GM19351 (cell line): ENCODE results near the gene FGD3.

ENCODE experiments used
- ATAC-seq: cut with Tn5 transposase; IDR thresholded peaks from one replicate; pipeline ENCODE4 v1.9.1; 2021; ENCODE audit warnings: mild to moderate bottlenecking, moderate library complexity; ENCODE audit not compliant: unreplicated experiment

Gene FGD3

GRCh38 chr9:92954886-92955285 lies 7.6 kb downstream of the FGD3 start:
- ATAC-seq, result no peak

DNA sequence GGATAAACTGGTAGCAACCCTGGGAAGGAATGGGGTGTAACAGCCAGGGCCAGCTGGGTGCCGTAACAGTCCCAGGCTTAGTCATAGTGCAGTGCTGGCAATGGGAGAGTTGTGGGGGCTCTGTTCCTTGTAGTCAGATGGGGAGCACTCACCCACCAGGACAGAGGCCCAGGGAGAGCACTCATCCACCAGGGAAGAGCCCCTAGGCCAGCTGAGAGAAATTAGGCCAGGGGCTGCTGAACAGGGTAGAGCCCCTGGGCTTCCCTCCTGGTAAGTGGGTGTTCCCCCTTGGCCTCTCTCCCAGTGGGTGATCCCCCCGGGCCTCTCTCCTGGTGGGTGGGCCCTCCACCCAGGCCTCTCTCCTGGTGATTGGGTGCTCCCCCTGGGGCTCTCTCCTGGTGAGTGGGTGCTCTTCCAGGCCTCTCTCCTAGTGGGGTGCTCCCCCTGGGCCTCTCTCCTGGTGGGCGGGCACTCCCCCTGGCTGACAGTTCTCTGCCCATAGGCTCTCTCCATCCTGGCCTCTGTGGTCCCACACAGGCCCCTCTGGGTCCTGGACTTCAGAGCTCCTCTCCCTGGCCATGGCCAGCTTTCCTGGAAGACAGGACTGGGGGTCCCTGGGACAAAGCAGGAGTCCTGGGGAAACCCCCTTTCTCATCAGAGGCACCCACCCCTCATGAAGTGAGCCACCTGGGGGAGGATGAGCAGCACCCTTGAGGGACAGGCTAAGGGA lies 13.4 kb downstream of the FGD3 start:
- no peak for ATAC-seq

- no peak for ATAC-seq
Observed at GRCh38 chr9:92961627-92962302, 14.4 kb downstream of the FGD3 start.

GRCh38 chr9:92962303-92962649 lies 15.0 kb downstream of the FGD3 start:
- ATAC-seq, result no peak

DNA sequence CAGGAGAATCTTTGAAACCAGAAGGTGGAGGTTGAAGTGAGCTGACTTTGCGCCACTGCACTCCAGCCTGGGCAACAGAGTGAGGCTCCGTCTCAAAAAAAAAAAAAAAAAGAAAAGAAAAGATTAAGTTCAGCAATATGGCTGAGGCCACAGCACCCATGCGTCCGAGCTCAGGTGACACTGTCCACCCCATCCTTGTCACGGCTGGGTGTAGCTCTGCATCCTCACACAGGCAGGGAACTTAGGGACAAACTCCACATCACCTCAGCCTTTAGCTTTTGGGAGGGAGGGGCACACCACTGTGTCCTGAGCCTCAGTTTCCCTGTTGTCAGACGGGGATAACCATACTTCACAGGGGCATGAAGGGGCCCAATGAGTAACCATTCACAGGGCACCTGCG lies 15.5 kb downstream of the FGD3 start:
- ATAC-seq, result no peak

DNA sequence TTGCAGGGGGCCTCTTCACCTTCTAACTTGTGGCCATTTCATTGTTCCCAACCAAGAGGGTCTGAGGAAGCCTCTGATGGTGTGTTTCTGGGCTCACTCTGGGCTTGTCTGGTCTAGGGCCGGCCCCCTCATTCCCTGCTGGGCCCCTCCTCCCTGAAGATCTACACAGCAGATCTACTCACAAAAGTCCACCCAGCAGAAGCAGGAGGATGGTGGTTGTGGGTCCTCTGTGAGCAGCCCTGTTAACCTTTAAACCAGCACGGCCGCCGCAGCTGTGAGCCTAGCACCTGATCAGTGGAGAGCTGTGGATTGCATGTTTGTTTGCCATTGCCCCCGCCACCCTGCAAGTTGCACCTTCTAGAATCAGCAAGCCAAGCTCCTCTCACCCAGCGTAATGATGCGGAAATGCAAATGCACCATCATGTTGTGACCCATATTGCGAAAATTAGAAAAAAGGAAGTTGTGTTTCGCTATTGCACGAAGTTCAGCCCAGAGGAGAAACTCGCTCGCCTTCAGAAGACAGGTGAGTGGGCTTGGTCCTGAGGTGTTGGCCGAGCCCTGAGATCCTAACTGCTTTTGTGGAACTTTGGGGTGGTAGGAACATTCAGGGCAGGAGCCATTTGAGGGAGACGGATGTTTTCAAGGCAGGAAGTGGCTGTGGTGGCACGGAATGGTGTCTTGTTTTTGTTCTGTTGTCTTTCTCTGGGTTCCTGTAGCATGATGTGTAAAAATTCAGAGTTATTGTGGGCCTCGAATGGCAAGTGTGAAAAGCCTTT lies 16.7 kb downstream of the FGD3 start:
- peak; percentile 70 for ATAC-seq

DNA sequence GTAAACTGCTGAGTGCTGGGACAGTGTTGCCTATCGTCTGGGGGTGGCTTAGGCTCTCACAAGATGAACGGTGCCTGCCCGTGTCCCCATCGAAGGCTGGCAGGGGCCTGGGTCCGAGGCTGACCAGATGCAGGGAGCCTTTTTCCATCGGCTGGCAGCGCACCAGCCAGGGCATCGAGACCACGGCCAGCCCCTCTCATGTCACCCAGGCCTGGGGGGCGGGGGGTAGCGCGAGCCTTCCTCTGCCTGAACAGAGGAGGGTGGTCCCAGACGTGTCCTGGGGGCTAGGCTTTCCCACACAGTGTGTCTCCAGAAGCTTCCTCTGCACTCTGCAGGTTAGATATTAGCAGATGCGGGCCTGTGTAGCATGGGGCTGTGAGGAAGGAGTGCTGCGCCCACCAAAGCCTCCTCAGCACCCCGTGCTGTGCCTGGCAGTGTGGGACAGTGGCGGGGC lies 17.3 kb downstream of the FGD3 start:
- peak; percentile 3 for ATAC-seq

DNA sequence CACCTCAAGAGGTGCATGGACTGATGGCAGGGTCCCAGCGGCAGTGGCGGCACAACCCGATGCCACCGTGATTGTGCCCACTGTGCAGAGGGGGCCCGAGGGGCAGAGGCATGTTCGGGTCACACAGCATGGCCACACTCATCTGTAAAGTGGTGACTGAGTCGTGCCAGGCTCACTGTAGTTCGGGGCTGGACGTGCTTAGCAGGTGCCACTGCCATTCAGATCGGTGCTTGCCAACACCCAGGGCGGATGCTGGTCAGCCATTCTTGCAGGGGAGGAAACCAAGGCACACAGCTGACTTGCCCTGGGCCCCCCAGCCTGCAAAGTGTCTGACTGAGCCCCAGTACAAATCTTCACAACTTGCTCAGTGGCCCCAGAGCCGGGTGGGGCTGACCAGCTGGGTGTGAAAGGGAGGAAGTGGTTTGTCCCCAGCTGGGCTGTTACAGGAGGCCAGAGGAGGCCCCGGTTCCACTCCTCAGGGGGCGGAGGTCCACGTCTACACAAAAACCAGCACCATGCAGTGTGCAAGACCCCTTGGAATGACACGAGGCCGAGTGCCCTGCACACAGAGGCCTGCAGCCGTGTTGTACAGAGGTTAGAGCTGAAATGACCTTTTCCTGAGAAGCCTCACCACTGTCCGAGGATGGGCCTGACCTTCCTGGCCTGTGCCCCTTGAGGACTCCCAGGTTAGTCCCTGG lies 17.9 kb downstream of the FGD3 start:
- ATAC-seq, result peak; percentile 36

DNA sequence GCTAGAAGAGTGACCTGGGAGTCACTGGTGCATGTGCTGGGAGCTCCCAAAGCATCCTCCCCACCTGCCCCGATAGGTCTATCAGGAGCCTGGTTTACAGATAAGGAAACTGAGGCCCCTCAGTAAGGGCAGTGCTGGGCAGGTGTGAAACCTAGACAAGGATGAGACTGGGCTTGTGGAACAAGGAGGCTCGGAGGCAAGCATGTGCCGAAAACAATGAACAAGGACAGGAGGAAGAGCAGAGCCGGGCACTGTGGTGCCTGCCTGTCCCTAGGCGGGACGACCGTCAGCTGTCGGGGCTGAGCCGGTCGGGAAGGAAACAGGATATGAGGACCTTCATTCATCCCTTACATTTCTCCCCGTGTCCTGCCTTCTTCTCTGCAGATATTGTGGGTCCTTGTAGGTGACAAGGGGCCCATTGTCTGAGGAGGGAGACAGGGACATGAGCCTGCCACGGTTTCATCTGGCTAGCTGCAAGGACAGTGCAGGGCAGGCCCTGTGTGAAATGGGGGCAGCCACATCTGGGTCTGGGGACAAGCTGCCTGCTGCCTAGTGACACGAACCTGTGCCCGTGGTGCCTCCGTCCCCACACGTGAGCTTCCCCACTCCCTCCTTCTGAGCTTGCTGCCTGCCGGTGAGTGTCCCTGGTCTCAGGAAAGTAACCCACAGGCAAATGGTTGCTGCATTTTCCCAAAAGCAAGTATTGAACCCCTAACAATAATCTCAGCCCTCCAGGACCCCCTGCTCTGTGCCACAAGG lies 18.6 kb downstream of the FGD3 start:
- ATAC-seq, result no peak

- ATAC-seq, result no peak
Observed at GRCh38 chr9:92966518-92966800, 19.1 kb downstream of the FGD3 start.

- no peak for ATAC-seq
Observed at GRCh38 chr9:92968081-92968480, 20.8 kb downstream of the FGD3 start.

GRCh38 chr9:92969516-92970466 lies 22.5 kb downstream of the FGD3 start:
- ATAC-seq, result no peak

- ATAC-seq, result no peak
Observed at GRCh38 chr9:92970467-92970923, 23.2 kb downstream of the FGD3 start.

DNA sequence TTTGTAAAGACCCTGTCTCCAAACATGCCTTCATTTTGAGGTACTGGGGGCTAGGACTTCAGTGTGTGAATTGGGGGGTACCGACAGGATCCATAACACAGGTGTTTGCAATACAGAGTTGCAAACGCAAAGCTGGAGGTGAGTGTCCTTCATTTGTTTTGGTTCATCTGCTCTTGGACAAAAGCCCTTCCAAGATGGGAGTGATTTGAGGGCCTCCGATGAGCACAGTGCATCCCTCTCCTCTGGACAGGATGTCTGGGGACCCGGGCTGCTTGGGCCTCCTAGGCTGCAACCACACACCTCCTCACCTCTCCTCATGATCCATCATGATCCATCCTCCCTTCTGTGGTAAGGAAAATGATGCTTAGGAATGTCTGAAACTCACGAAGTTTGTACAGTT lies 23.8 kb downstream of the FGD3 start:
- ATAC-seq, result no peak

- no peak for ATAC-seq
Observed at GRCh38 chr9:92971776-92972175, 24.5 kb downstream of the FGD3 start.

DNA sequence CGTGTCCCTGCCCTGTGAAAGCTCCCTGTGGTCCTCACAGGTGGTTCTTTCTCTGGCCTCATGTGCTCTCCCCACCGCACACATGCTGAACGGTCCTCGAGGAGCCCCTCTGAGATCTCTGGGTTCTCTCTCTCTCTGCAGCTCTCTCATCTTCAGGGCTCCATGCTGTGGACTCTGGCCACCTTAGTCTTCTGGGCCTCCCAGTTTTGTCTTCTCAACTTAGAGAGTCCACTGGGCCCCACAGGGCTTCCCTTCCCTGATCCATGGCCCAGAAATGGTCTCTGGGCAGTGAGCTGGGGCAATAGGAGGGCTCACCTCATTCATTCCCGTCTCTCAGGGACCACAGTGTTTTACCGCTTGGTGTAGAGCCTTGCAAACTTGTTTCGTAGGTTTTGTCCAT lies 26.4 kb downstream of the FGD3 start:
- no peak for ATAC-seq

GRCh38 chr9:92974161-92974661 lies 26.9 kb downstream of the FGD3 start:
- no peak for ATAC-seq

GRCh38 chr9:92974761-92975755 lies 27.7 kb downstream of the FGD3 start:
- no peak for ATAC-seq
